RPMI8226 (cell line): ENCODE results near the gene SNX3.

Source experiments
- DNase-seq: peaks from one replicate; pipeline ENCODE4 v3.0.0-alpha.2; 2015

SNX3 gene

GRCh38 chr6:108200186-108200585 lies 60.7 kb downstream of the SNX3 start:
- no peak for DNase-seq

DNA sequence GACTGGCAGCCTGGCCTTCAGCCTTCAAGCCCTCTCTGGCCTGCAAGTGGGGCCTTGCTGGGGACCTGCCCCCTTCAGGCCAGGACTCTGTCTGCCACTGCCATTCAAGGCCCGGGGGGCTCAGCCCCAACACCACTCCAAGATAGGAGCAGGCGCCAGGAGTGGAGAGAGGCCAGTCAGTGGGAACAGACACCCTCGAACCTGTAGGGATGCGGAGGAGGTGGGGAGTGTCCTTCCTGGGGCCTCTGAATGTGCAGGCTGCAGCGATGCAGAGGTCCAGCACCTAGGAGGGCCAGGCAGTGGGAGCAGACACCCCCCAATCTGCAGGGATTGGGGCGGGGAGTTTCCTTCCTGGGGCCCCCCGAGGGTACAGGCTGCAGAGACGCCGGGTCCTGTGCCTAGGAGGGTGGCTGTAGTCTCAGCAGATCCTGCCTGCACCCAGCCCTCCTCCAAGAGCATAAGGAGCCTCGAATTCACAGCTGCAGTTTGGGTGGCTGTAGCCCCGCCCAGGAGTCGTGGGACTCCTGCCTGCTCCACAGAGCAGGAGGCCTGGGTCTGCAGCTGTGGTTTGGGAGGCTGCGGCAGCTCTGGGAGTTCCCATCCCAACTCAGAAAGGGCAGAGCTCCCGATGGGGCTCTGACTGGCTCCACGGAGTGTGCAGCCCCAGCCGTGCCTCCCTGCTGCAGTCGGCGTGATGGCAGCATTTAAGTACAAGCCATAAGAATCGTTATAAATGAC lies 61.9 kb downstream of the SNX3 start:
- no peak for DNase-seq

DNA sequence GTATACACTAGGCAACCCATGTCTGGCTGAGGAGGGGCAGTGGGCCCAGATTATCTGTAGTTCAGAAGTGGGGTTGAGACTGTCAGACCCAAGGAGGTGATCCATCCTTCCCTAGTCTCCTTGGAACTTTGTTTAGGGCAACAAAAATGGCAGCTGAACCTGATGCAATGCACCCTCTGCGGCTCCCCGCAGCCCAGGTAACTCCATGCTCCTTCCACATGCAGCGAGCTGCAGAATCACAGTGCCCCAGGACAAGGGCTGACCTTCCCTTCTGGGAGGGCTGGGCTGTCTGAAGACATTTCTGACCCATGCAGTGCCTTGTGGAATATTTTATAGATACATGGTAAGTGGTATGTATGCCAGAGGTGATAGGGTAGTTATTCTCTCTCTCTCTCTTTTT lies 65.6 kb downstream of the SNX3 start:
- DNase-seq = no peak

GRCh38 chr6:108194503-108194902 lies 66.3 kb downstream of the SNX3 start:
- no peak for DNase-seq

- no peak for DNase-seq
Measured at GRCh38 chr6:108193835-108194234, 67.0 kb downstream of the SNX3 start.

DNA sequence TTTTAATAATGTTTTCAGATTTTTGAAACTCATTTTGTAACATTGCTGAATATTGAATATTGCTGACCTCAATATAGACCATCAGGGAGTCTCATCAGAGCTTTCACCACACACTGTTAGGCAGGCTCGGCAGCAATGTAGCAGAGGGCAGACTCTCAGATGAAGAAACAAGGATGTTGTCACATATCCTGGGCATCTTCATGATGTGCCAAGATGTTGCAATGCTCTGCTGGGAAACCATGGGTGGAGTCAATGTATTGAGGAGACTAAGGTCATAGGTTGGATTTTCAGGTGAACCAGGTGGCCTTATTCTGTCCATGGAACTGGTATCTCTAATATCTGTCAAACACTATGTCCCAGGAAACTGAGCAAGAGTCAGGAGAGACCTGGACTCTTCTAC lies 67.7 kb downstream of the SNX3 start:
- DNase-seq = no peak

GRCh38 chr6:108187519-108187918 lies 73.3 kb downstream of the SNX3 start:
- no peak for DNase-seq

DNA sequence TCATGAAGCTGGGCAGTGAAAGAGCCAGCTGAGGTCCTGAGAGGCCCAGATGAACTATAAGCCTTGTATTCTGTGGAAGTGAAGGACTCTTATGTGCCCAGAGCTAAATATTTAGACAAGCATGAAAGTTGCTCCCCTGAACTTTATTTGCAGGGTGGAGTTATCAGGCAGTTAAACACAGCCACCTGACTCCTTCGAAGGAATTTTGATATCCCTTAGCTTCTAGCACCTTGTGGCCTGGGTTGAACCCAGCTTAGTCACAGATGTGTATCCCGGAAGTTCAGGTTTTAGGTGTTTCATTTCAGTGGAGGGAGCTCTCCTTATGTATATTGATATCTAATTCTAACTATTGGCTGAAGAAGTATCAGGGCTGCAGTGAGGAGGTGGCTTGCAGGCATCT lies 74.6 kb downstream of the SNX3 start:
- DNase-seq = no peak

DNA sequence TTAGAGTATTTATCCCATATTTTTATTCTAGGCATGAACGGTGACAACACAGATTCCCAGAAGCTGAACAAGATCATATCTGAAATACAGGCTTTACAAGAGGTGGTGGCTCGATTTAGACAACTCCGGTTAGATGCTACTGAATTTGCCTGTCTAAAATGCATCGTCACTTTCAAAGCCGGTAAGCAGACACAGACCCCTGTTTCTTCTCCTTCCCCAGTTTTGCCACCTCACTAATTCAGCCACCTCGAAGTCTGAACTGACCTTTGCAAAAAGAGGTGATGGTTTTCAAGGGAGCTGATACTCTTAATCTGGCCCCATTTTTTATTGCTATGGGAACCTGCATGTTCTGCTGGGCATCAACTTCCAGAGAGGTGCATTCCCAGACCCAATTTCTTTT lies 80.1 kb downstream of the SNX3 start:
- DNase-seq = no peak

- DNase-seq = no peak
Measured at GRCh38 chr6:108180266-108180665, 80.6 kb downstream of the SNX3 start.

- no peak for DNase-seq
Measured at GRCh38 chr6:108179741-108180140, 81.1 kb downstream of the SNX3 start.

DNA sequence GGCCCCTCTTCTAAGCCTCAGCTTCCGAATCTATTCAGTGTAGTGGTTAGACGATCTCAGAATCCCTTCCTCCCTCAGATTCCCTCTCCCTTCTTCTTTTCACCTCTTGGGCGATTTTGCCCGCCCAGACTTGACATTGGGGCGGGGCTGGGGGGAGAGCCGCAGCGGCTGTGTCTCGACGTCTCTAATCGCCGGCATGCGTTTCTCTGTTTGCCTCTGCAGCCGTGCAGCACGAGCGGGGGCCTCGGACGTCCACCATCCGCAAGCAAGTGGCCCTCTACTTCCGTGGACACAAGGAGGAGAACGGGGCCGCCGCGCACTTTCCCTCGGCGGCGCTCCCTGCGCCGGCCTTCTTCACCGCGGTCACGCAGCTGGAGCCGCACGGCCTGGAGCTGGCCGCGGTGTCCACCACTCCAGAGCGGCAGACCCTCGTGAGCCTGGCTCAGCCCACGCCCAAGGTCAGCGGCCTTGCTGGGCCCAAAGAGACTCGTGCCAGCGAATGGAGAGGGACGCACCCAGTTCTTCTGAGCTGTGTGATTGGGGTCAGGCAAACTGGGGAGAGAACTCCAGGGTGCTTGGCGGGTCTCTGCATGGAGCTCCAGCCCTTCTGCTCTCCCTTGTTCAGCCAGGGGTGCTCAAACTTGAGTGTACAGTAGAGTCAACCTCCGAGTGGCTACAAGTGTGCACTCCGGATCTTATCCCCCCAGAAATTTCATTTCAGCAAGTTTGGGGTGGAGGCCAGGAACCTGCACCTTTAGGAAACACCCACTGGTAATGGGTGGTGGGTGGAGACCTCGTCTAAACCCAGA lies 84.4 kb downstream of the SNX3 start:
- no peak for DNase-seq

- no peak for DNase-seq
Measured at GRCh38 chr6:108175592-108176279, 85.1 kb downstream of the SNX3 start.

GRCh38 chr6:108175176-108175591 lies 85.7 kb downstream of the SNX3 start:
- no peak for DNase-seq

GRCh38 chr6:108174371-108175175 lies 86.3 kb downstream of the SNX3 start:
- DNase-seq = no peak

DNA sequence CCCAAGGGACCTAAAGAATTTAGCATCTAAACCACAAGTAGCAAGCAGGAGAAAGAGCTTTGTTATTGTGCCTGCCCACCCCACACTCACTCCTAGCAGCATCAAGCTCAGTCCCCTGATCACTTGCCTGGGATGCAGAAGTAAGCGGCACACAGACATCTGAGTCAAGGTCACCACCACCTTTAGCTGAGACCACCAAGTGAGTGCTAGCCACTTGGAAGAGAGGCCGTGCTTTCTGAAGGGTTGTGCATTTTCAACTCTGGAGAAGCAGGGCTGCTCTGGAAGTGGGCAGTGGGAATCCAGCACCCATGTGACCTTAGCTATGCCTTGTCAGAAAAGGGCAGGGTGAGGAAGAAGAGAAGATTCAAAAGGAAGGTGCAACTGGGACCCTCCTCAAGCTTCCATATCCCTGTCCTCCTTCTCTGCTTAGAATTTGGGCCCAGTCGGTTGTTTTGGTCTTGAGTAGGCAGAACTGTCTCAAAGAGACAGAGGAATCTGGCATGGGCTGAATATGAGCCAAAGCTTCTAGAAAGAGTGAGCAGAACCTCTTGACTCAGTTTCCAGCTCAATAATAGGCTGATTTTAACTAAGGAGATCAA lies 88.8 kb downstream of the SNX3 start:
- DNase-seq = no peak

GRCh38 chr6:108171291-108171917 lies 89.4 kb downstream of the SNX3 start:
- DNase-seq = no peak

GRCh38 chr6:108170332-108171290 lies 90.2 kb downstream of the SNX3 start:
- no peak for DNase-seq

- no peak for DNase-seq
Measured at GRCh38 chr6:108169464-108170331, 91.1 kb downstream of the SNX3 start.
